GM12801 (cell line): ENCODE results near the gene TIGD3.

Source experiments
- TF ChIP-seq, protein P1 (sequence below): IDR thresholded peaks from one replicate; pipeline ENCODE4 v1.5.1; 2011; ENCODE audit warnings: control low read depth; ENCODE audit not compliant: insufficient read length; ENCODE audit errors: extremely low read depth

The TIGD3 gene

DNA sequence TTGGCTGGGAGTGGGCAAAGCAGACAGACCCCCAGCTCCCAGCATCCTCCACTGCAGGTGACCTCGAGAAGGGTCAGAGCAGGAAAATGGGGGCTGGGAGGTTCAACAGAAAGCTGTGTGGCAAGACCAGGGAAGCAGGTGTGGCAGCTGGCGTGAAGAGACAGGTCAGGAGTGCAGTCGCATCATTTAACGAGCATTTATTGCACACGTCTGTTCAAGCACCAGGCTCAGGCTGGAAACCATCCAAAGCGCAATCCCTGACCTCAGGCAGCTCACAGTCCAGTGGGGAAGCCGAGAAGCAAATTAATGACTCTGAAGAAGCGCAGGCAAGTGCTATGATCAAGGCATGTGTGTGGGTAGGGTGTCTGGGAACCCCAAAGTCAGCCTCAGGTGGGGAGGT, 20.5 kb downstream of the TIGD3 start:
- TF ChIP-seq, protein P1, sequence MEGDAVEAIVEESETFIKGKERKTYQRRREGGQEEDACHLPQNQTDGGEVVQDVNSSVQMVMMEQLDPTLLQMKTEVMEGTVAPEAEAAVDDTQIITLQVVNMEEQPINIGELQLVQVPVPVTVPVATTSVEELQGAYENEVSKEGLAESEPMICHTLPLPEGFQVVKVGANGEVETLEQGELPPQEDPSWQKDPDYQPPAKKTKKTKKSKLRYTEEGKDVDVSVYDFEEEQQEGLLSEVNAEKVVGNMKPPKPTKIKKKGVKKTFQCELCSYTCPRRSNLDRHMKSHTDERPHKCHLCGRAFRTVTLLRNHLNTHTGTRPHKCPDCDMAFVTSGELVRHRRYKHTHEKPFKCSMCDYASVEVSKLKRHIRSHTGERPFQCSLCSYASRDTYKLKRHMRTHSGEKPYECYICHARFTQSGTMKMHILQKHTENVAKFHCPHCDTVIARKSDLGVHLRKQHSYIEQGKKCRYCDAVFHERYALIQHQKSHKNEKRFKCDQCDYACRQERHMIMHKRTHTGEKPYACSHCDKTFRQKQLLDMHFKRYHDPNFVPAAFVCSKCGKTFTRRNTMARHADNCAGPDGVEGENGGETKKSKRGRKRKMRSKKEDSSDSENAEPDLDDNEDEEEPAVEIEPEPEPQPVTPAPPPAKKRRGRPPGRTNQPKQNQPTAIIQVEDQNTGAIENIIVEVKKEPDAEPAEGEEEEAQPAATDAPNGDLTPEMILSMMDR: no peak

DNA sequence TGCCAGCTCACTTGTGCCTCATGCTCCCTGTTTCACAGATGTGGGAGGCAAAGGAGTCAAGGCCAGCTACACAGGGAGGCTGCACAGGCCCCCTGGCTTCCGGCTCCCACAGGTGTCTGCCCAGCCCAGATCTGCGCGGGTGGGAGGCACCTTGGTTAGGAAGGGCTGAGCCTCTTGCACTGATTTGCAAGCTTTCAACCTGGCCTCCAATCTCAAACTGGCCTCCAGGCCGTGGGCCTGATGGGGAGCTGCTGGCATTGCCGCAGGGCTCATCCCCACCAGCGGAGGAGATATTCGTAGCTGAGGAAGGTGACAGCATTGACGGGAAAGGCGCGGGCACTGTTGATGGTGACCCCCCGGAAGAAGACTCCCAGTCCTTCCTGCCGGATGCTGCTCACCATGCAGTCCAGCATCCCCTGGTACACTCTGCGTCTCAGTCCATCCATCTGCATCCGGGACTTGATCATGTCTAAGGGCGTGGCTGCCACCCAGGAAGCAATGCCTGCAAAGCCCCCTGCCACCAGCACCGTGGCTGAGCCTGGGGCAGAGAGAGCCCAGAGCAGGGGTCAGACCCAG, 21.7 kb downstream of the TIGD3 start:
- TF ChIP-seq, protein P1: no peak

DNA sequence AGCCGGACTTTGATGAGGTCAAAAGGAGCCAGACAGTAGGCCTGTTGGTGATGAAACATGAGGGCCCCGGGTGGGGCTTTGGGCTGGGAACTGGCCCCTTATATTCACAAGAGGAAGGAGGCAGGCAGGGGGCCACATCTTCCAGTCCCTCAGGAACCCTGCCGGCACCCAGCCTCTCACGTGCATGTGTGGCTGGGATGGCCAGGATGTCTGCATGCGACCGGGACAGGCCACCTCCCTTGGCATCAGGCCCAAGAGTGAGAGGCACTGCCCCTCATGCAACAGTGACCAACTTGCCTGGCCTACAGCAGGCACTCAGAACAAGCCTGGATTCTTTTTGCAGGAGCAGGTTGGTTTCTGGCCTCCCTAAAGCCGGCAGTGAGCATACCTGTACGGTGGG, 22.5 kb downstream of the TIGD3 start:
- TF ChIP-seq, protein P1: no peak

DNA sequence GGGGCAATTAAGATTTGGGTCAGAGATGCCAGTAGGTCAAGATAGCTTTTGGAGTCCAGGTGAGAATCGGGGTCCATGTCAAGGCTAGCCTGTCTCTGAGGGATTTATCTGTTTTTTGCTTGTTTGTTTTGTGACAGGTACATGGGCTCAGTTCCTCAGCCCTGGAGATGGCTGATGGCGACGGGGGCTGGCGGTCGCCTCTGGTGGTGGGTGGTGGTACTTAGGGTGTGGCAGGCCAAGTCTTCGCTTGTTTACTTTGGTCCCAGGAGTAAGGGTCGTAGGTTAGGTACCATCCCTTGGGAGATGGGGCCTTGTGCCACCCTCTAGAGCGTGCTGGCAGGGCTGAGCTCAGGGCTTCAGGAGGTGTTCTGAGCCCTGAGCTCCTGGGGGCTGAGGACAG, 23.2 kb downstream of the TIGD3 start:
- TF ChIP-seq, protein P1: no peak

DNA sequence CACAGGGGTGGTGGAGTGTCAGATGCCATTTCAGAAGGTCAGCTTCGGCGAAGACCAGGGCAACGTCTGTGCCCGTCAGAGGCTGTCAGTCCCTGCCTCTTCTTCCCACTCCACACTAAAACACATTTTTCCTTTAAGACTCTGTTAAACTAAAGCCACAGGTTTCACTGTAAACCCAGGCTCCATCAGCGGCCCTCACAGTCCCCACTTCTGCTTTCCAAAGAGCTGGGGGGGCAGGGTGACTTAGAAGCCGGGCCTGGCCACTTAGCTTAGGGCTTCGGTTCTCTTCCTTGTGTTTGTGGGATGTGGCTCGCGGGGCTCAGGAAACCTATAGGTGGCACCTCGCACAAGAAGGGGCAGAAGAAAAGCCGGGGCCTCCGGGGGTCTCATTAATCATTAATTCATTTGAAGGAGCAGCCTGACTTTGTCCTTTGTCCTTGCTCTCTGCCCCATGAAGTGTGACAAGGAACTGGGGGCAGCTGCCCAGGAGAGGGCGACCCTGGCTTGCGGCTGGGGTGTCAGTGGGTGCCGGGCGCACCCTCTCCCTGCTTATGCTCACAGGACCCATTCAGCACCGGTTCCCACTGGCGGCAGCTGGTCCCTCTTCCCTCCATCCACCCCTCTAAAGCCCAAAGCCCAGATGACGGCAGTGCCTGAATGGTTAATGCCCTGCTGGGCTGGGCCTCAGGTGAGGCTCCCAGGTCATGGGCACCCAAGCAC, 23.8 kb downstream of the TIGD3 start:
- TF ChIP-seq, protein P1: no peak

DNA sequence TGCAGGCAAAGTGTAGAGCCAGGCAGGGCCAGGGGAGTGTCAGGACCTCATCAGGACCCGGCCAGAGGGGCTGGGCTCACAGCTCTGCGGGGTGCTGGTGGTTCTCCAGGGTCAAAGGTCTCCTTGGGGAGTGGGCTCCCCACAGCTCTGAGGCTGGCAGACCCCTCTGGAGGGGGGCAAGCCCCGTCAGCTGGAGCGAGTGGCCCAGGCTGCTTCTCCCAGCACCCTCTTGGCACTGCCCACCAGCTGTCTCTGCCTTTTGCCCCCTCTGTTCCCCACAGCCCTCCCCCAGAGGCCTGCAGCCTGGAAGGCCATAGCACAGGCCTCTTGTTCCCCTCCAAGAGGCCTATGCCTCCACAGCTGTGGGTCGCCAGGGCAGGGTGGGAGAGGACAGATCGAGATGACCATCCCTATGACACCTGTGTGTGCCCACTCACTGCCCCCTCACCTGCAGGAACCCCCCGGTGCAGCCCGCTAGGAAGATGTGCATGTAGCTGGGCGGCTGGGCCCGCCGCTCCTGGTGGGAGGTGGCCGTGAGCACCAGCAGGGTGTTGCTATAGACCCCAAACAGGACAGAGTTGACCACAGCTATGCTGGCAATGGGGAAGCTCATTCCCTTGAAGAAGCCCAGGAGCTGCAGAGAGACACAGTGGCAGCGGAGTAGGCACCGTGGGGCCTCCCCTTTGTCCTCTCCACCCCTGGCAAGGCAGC, 24.5 kb downstream of the TIGD3 start:
- TF ChIP-seq, protein P1: no peak

DNA sequence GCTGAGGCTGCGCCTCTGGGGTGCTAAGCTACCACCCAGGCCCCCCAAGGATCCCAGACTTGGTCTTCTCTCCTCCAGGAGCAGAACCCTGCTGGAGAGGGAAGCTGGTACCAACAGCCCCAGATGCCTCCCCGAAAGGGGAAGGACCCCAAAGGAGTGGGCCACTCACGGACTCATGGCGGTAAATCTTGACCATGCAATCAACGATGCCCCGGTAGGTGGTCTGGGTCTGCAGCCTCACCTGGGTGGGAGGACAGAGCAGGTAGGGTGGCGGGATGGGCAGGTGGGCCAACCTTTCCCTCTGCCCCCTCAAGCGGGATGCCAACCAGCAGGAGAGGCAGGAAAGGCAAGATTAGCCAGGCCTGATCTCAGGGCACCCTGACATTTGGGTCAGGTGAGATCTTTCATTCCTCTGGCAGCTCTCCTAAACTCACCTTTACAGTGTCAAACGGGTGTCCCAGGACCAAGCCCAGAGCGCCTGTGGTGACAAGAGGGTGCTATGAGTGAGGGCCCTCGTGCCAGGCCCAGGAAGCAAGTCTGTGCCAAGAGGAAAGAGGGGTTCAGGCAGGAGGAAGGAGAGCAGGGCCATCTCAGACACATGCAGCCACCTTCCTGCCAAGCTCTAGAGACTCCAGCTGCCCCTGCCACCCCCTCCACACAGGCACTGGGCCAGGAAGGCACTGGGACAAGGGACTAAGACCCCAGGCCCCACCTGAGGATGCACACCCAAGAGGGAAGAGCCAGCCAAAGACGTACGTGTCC, 25.3 kb downstream of the TIGD3 start:
- TF ChIP-seq, protein P1: no peak
